AG20443 (cell line): Measurements from ENCODE around the gene PRKN.

Source experiments
- DNase-seq: peaks from one replicate; pipeline ENCODE4 v3.0.0; 2012; ENCODE audit warnings: low spot score, mixed read lengths

The PRKN gene

GRCh38 chr6:162674452-162674851 is 53.1 kb downstream of the PRKN start:
- no peak for DNase-seq

GRCh38 chr6:162671580-162672165 is 55.9 kb downstream of the PRKN start:
- no peak for DNase-seq

GRCh38 chr6:162670345-162670744 is 57.2 kb downstream of the PRKN start:
- no peak for DNase-seq

- DNase-seq, result no peak
These were observed 61.3 kb downstream of the PRKN start for GRCh38 chr6:162666246-162666645.

GRCh38 chr6:162653808-162654207 is 73.8 kb downstream of the PRKN start:
- DNase-seq, result no peak

GRCh38 chr6:162651505-162651904 is 76.1 kb downstream of the PRKN start:
- no peak for DNase-seq

GRCh38 chr6:162649271-162649670 is 78.3 kb downstream of the PRKN start:
- DNase-seq, result no peak

- DNase-seq, result no peak
These were observed 83.4 kb downstream of the PRKN start for GRCh38 chr6:162644153-162644552.

GRCh38 chr6:162640756-162641155 is 86.8 kb downstream of the PRKN start:
- no peak for DNase-seq

- no peak for DNase-seq
These were observed 87.6 kb downstream of the PRKN start for GRCh38 chr6:162639951-162640350.

GRCh38 chr6:162638931-162639574 is 88.5 kb downstream of the PRKN start:
- DNase-seq, result no peak

- no peak for DNase-seq
These were observed 90.2 kb downstream of the PRKN start for GRCh38 chr6:162637317-162637716.

GRCh38 chr6:162636167-162636566 is 91.4 kb downstream of the PRKN start:
- no peak for DNase-seq

- no peak for DNase-seq
These were observed 96.0 kb downstream of the PRKN start for GRCh38 chr6:162631546-162631945.

- no peak for DNase-seq
These were observed 97.5 kb downstream of the PRKN start for GRCh38 chr6:162630069-162630468.

GRCh38 chr6:162627825-162628224 is 99.7 kb downstream of the PRKN start:
- DNase-seq, result no peak

GRCh38 chr6:162627362-162627761 is 100.2 kb downstream of the PRKN start:
- no peak for DNase-seq

- no peak for DNase-seq
These were observed 100.7 kb downstream of the PRKN start for GRCh38 chr6:162626869-162627268.

- DNase-seq, result no peak
These were observed 101.6 kb downstream of the PRKN start for GRCh38 chr6:162625846-162626540.

GRCh38 chr6:162622572-162622971 is 105.0 kb downstream of the PRKN start:
- no peak for DNase-seq

- DNase-seq, result peak; percentile 14
These were observed 106.3 kb downstream of the PRKN start for GRCh38 chr6:162621246-162621645.

GRCh38 chr6:162620073-162620472 is 107.5 kb downstream of the PRKN start:
- DNase-seq, result no peak

- no peak for DNase-seq
These were observed 109.0 kb downstream of the PRKN start for GRCh38 chr6:162618448-162619002.
